Vagina (tissue), 2 donors: ENCODE measurements around the gene SRGAP3.

Experiments
- CTCF ChIP-seq, 3 experiments: fragments of 450-650 bp in 2 of 3; fragments of 200-600 bp in 1 of 3; sonication (generic) in 1 of 3; IDR thresholded peaks; one replicate each; pipeline ENCODE4 v1.5.1; 2017 to 2019; ENCODE audit warnings: antibody characterized with exemption in 3 of 3, mild to moderate bottlenecking in 2 of 3, moderate library complexity in 2 of 3
- POLR2A ChIP-seq, 2 donors: fragments of 450-650 bp; IDR thresholded peaks; one replicate each; pipeline ENCODE4 v1.6.1; 2017; ENCODE audit warnings: antibody characterized with exemption in 2 of 2, mild to moderate bottlenecking in 2 of 2, moderate library complexity in 2 of 2

DNA sequence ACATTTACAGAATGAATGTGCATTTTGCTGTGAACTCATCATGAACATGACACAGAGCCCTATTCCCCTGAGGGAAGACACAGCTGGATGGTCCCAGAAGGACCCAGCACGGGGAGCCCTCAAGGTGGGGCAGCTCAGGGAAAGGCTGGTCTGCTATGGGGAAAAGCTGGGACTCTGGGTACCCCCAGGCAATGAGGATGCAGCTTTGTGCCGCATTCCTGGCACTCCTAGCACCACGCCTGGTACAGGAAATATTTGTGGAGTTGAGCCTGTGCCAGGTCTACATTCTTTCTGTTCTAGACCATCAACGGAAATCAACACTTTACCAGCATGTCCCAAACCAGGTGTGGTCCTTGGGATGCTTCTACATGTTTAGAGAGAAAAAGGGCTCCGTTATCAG is 74.0 kb downstream of the SRGAP3 start:
- no peak for TF ChIP-seq CTCF (IDR thresholded peaks at IDR 0.05)
- no peak for TF ChIP-seq POLR2A (IDR thresholded peaks at IDR 0.05)
